Spleen (tissue), 11 donors: ENCODE results near the gene HDAC4. TPM values are rescaled to one million over a fixed set of nuclear protein-coding genes. Genes with fewer than 3 reads are reported as not detected.
"Not testable (repeated sequence)": the region's sequence is repeated elsewhere in the genome, so short reads cannot be mapped to it uniquely, and the experiment has no call there.

Source experiments
- DNase-seq: peaks from one replicate; pipeline ENCODE4 v3.0.0-alpha.2; 2020
- H3K27ac ChIP-seq, 8 donors: fragments of 200-600 bp; sonication (generic) in 7 of 8; 1 replicate in 4 of 8; 2 replicates in 4 of 8; pipeline versions ENCODE4 v1.5.0 to v1.8.0; 2016 to 2021; ENCODE audit warnings: inconsistent platforms in 4 of 8, mild to moderate bottlenecking in 4 of 8, moderate library complexity in 1 of 8
- H3K27me3 ChIP-seq, 7 donors: fragments of 200-600 bp; sonication (generic) in 6 of 7; replicated peaks in 1 of 7; 1 replicate in 4 of 7; 2 replicates in 3 of 7; pipeline versions ENCODE4 v1.5.0 to v1.8.0; 2016 to 2021; ENCODE audit warnings: inconsistent platforms in 3 of 7, mild to moderate bottlenecking in 1 of 7
- H3K36me3 ChIP-seq, 6 donors: fragments of 200-600 bp; sonication (generic) in 5 of 6; 1 replicate in 4 of 6; 2 replicates in 2 of 6; pipeline versions ENCODE4 v1.5.0 to v1.8.0; 2016 to 2021; ENCODE audit warnings: inconsistent platforms in 2 of 6
- H3K4me1 ChIP-seq, 6 donors: fragments of 200-600 bp; sonication (generic) in 5 of 6; 1 replicate in 3 of 6; 2 replicates in 3 of 6; pipeline versions ENCODE4 v1.5.0 to v1.8.0; 2016 to 2021; ENCODE audit warnings: inconsistent platforms in 3 of 6
- H3K4me3 ChIP-seq, 8 donors: fragments of 200-600 bp; sonication (generic) in 7 of 8; 1 replicate in 4 of 8; 2 replicates in 4 of 8; pipeline versions ENCODE4 v1.5.0 to v1.8.0; 2016 to 2021; ENCODE audit warnings: inconsistent platforms in 4 of 8, mild to moderate bottlenecking in 4 of 8, moderate library complexity in 2 of 8
- H3K9me3 ChIP-seq, 8 donors: fragments of 200-600 bp; sonication (generic) in 7 of 8; 1 replicate in 4 of 8; 2 replicates in 4 of 8; pipeline versions ENCODE4 v1.5.0 to v1.8.0; 2016 to 2021; ENCODE audit warnings: inconsistent platforms in 4 of 8
- POLR2A ChIP-seq, 3 donors: fragments of 450-650 bp; IDR thresholded peaks; one replicate each; pipeline ENCODE4 v1.5.1; 2017; ENCODE audit warnings: antibody characterized with exemption in 3 of 3, mild to moderate bottlenecking in 1 of 3
- POLR2AphosphoS5 ChIP-seq, 3 donors: sonication (generic); formaldehyde crosslinking; IDR thresholded peaks; one replicate each; pipeline ENCODE4 v1.5.1; 2017; ENCODE audit warnings: antibody characterized with exemption in 3 of 3
- WGBS, 5 donors: extraction: QIAGEN DNeasy Blood & Tissue Kit in 3 of 5; methylation state at CpG; one replicate each; pipeline versions ENCODE4 v1.1.5 to v1.1.7; 2013 to 2018; 5-methylcytosine and 5-hydroxymethylcytosine counted together
- intact Hi-C: fragments of 100-400 bp; cut with DNase I; formaldehyde crosslinking; loops from one replicate; pipeline ENCODE4 v1.15.0; 2023; ENCODE audit warnings: low total_unique reads
- polyA plus RNA-seq, 3 donors: library from polyadenylated mRNA; stranded (reverse); fragments of 200-250 nt; gene quantifications; one replicate each; pipeline ENCODE4 v1.2.1, GENCODE V29; 2013
- total RNA-seq, 7 donors: library from RNA; depleted of rRNA in 3 of 7; stranded (reverse); fragments of >200 nt in 3 of 7; fragmentation: NEBNext Ultra II Directional in 4 of 7; extraction: Animal tissue kit (Norgen Biotek cat#: 25700) in 4 of 7; gene quantifications; one replicate each; pipeline versions ENCODE4 v1.1.0 to v1.2.1, GENCODE V29; 2016 to 2021
- TF ChIP-seq, protein P1 (sequence below), 11 experiments: fragments of 200-600 bp in 7 of 11; fragments of 450-650 bp in 4 of 11; sonication (generic) in 4 of 11; IDR thresholded peaks in 8 of 11; conservative IDR thresholded peaks in 3 of 11; 1 replicate in 7 of 11; 2 replicates in 4 of 11; pipeline versions ENCODE4 v1.4.0 to v1.8.0; 2016 to 2021; ENCODE audit warnings: antibody characterized with exemption in 11 of 11, inconsistent platforms in 4 of 11, mild to moderate bottlenecking in 1 of 11
- donor health status: healthy with polysubstance abuse.
- donor health status: DM: no; HTN: no; CAD: no; lungs with moderate emphysema.
- donor health status: DM: no; HTN: no; CAD: no.
- donor health status: Bipolar disorder and iron deficiency.
- donor health status: healthy.
- donor health status: DM: no; HTN: no; CAD: no.
- donor health status: DM: yes; HTN: yes; CAD: no.

Gene HDAC4
- total and polyA plus RNA-seq, 10 donors, result 3.2 to 122 (median 69.5) TPM

DNA sequence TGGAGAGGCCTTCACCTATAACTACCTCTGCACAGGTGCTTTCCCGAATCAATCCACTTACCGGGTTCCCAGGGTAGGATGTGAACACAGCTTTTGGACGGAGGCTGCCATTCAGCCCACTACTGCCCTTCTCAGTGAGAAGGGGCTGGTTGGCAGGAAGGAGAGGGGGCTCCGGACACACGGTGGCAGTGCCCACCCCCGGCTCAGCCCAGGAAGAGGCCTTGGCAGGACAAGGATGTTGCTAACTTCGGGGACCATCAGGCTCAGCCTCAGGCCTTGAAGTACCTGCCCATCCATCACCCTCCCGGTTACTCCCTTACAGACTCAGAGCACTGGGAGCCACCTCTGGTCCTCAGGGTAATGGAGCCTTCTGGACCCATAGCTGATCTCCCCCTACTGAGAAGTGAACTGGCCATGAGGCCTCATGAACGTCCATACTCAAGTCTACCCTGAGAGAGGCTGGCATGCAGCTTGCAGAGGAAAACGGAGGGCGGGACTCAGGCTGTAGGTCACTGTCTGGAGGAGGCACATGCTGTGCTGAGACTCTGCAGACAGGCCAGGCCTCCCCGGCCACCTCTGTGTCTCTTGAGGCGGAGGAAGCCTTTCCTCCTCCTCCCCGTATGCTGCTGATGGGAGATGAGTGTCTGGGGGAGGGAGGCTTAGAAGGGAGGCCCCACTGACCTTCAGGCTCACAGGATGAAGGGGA, 361.9 kb downstream of the HDAC4 start:
- DNase-seq, result peak; percentile 65
- Histone ChIP-seq H3K4me3 (no peak overlapping the region), H3K27me3 (peaks cover 0 to 22% (median 0%) of the 10 kb centered on the region in 7 donors), H3K36me3 (no peaks in the 10 kb centered on the region), H3K4me1 (peaks cover 0 to 8% (median 3%) of the 10 kb centered on the region in 6 donors), H3K27ac (no peak overlapping the region), H3K9me3 (no peaks in the 10 kb centered on the region)
- intact Hi-C loops, result loop anchor here (10.0 kb wide), 1 partner anchor 956 kb away; no protein-coding TSS in a partner anchor
- TF ChIP-seq POLR2A (IDR thresholded peaks at IDR 0.05), result no peak
- no peak for TF ChIP-seq POLR2AphosphoS5 (IDR thresholded peaks at IDR 0.05)
- WGBS, 5 donors, result 60 to 86% (median 78%) methylated on average over 8 to 14 of the region's 14 CpGs

DNA sequence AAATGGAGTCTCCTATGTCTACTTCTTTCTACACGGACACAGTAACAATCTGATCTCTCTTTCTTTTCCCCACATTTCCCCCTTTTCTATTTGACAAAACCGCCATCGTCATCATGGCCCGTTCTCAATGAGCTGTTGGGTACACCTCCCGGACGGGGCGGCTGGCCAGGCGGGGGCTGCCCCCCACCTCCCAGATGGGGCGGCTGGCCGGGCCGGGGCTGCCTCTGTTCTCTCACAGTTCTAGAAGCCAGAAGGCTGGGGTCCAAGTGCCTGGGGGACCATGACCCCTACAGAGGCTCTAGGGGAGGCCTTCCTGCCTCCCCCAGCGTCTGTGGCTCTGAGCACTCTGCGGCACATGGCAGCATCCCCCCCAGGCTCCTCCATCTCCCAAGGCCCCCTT, 362.5 kb downstream of the HDAC4 start:
- H3K4me1 ChIP-seq, H3K27ac ChIP-seq, H3K4me3 ChIP-seq, DNase-seq, H3K36me3 ChIP-seq, H3K9me3 ChIP-seq: not testable (repeated sequence)
- intact Hi-C loops, result loop anchor here (10.0 kb wide), 1 partner anchor 957 kb away; no protein-coding TSS in a partner anchor
- 67 to 91% (median 90%) methylated on average over 2 to 12 of the region's 13 CpGs for WGBS, 5 donors
- H3K27me3 ChIP-seq, result peaks cover 0 to 29% (median 0%) of the 10 kb centered on the region in 7 donors

DNA sequence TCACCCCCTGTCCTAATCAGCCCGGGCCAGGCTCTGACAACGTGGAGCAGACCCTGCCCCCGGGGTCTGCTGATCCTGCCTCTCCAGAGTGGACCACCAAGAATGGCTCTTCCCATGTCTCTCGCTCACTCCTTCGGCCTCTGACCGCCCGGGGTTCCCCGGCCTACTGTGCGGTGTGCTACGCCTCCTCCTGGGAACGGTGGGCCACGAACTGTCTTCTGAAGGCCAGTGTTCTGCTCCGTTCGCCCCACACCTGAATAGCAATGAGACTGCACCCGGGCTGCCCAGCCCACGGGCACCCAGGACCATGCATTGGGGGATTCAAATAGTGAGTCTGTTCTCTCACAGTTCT, 363.3 kb downstream of the HDAC4 start:
- peaks cover 0 to 8% (median 3%) of the 10 kb centered on the region in 6 donors for H3K4me1 ChIP-seq
- H3K27ac ChIP-seq, result no peak overlapping the region
- H3K9me3 ChIP-seq, result no peaks in the 10 kb centered on the region
- no peaks in the 10 kb centered on the region for H3K36me3 ChIP-seq
- intact Hi-C loops, result loop anchor here (10.0 kb wide), 1 partner anchor 957 kb away; no protein-coding TSS in a partner anchor
- H3K4me3 ChIP-seq, result no peak overlapping the region
- TF ChIP-seq POLR2AphosphoS5 (IDR thresholded peaks at IDR 0.05) (no peak), POLR2A (IDR thresholded peaks at IDR 0.05) (no peak)
- TF ChIP-seq, protein P1, sequence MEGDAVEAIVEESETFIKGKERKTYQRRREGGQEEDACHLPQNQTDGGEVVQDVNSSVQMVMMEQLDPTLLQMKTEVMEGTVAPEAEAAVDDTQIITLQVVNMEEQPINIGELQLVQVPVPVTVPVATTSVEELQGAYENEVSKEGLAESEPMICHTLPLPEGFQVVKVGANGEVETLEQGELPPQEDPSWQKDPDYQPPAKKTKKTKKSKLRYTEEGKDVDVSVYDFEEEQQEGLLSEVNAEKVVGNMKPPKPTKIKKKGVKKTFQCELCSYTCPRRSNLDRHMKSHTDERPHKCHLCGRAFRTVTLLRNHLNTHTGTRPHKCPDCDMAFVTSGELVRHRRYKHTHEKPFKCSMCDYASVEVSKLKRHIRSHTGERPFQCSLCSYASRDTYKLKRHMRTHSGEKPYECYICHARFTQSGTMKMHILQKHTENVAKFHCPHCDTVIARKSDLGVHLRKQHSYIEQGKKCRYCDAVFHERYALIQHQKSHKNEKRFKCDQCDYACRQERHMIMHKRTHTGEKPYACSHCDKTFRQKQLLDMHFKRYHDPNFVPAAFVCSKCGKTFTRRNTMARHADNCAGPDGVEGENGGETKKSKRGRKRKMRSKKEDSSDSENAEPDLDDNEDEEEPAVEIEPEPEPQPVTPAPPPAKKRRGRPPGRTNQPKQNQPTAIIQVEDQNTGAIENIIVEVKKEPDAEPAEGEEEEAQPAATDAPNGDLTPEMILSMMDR (IDR thresholded peaks at IDR 0.05 in 8 of 11, conservative IDR thresholded peaks at IDR 0.05 in 3 of 11), result no peak
- 80 to 91% (median 89%) methylated on average over 16 of the region's 16 CpGs for WGBS, 5 donors
- no peak for DNase-seq
- peaks cover 0 to 32% (median 0%) of the 10 kb centered on the region in 7 donors for H3K27me3 ChIP-seq

DNA sequence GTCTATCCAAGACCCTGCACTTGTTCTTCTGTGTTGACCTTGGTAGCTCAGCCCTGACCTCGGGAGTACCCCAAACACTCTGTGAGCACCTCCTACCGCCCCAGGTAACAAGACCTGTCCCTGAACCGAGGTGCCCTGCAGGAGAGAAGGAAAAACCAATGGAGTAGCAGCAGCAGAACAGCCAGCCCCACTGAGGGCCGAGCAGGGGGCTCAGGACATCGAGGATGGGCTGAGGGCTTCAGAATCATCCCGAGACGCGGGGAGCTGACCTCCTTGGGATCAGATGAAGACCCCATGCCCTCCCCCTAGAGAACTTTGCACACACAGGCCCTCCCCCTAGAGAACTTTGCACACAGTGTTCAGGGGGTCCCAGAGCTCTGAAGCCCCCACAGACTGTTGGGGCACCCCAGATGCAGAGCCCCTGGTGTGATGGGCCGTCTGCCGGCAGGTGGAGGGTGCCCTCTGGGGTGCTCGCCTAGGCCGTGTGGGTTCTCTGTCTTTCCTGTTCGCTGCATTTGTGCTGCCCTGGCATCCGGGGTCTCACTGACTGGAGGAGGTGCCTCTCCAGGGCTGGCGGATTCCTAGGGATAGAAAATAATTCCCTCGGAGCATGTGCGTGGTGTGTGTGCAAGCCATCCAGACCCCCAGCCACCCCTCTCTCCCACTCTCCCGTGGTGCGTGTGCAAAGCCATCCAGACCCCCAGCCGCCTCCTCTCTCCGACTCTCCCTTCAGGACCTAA, 363.8 kb downstream of the HDAC4 start:
- no peak for TF ChIP-seq POLR2A (IDR thresholded peaks at IDR 0.05)
- TF ChIP-seq, protein P1 (IDR thresholded peaks at IDR 0.05 in 8 of 11, conservative IDR thresholded peaks at IDR 0.05 in 3 of 11), result no peak
- no peak for TF ChIP-seq POLR2AphosphoS5 (IDR thresholded peaks at IDR 0.05)
- WGBS, 5 donors, result 86 to 94% (median 91%) methylated on average over 15 to 21 of the region's 21 CpGs
- H3K36me3 ChIP-seq, result no peaks in the 10 kb centered on the region
- H3K9me3 ChIP-seq, result no peaks in the 10 kb centered on the region
- no peak overlapping the region for H3K4me3 ChIP-seq
- intact Hi-C loops, result loop anchor here (10.0 kb wide), 1 partner anchor 958 kb away; no protein-coding TSS in a partner anchor
- peaks cover 0 to 8% (median 3%) of the 10 kb centered on the region in 6 donors for H3K4me1 ChIP-seq
- no peak overlapping the region for H3K27ac ChIP-seq
- no peak for DNase-seq
- H3K27me3 ChIP-seq, result peaks cover 0 to 32% (median 0%) of the 10 kb centered on the region in 7 donors
